Spleen (tissue), 7 donors: ENCODE data around the gene PRXL2B.

Experiments used
- POLR2A ChIP-seq, 3 donors: fragments of 450-650 bp; IDR thresholded peaks; one replicate each; pipeline ENCODE4 v1.5.1; 2017; ENCODE audit warnings: antibody characterized with exemption in 3 of 3, mild to moderate bottlenecking in 1 of 3
- POLR2AphosphoS5 ChIP-seq, 3 donors: sonication (generic); formaldehyde crosslinking; IDR thresholded peaks; one replicate each; pipeline ENCODE4 v1.5.1; 2017; ENCODE audit warnings: antibody characterized with exemption in 3 of 3
- TF ChIP-seq, protein P1 (sequence below), 11 experiments: fragments of 200-600 bp in 7 of 11; fragments of 450-650 bp in 4 of 11; sonication (generic) in 4 of 11; IDR thresholded peaks in 8 of 11; conservative IDR thresholded peaks in 3 of 11; 1 replicate in 7 of 11; 2 replicates in 4 of 11; pipeline versions ENCODE4 v1.4.0 to v1.8.0; 2016 to 2021; ENCODE audit warnings: antibody characterized with exemption in 11 of 11, inconsistent platforms in 4 of 11, mild to moderate bottlenecking in 1 of 11
- donor health status: DM: no; HTN: no; CAD: no; lungs with moderate emphysema.
- donor health status: DM: no; HTN: no; CAD: no.
- donor health status: DM: no; HTN: no; CAD: no.

- TF ChIP-seq POLR2A (IDR thresholded peaks at IDR 0.05) (no peak), POLR2AphosphoS5 (IDR thresholded peaks at IDR 0.05) (peak in 1 of 3 donors; percentile 13)
- TF ChIP-seq, protein P1, sequence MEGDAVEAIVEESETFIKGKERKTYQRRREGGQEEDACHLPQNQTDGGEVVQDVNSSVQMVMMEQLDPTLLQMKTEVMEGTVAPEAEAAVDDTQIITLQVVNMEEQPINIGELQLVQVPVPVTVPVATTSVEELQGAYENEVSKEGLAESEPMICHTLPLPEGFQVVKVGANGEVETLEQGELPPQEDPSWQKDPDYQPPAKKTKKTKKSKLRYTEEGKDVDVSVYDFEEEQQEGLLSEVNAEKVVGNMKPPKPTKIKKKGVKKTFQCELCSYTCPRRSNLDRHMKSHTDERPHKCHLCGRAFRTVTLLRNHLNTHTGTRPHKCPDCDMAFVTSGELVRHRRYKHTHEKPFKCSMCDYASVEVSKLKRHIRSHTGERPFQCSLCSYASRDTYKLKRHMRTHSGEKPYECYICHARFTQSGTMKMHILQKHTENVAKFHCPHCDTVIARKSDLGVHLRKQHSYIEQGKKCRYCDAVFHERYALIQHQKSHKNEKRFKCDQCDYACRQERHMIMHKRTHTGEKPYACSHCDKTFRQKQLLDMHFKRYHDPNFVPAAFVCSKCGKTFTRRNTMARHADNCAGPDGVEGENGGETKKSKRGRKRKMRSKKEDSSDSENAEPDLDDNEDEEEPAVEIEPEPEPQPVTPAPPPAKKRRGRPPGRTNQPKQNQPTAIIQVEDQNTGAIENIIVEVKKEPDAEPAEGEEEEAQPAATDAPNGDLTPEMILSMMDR (IDR thresholded peaks at IDR 0.05 in 8 of 11, conservative IDR thresholded peaks at IDR 0.05 in 3 of 11): no peak
Measured at GRCh38 chr1:2592672-2593071, 6.1 kb downstream of the PRXL2B start.
